HG03378 (cell line): ENCODE measurements around the gene SCUBE1.

ENCODE experiments used
- ATAC-seq: cut with Tn5 transposase; IDR thresholded peaks from one replicate; pipeline ENCODE4 v1.9.1; 2021; ENCODE audit warnings: mild to moderate bottlenecking, moderate library complexity; ENCODE audit not compliant: unreplicated experiment

SCUBE1 gene

DNA sequence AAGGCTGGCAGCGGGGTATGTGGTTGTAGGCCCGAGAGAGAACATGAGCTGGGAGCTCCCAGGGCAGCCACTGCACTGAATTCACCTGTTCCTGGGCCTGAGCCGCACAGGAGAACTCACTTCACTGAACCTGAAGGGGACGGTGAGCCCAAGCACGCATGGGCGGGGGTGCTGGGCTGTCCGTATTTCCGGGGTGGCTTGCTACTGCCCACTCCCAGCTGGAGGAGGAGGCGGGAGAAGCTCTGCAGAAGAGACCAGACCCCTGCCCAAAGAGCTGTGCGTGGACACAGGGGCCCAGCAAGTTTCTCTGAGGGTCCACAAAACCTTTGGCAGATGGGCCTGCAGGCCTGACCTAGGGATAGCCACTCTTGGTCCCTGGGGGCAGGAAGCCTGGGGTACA lies 161.1 kb downstream of the SCUBE1 start:
- no peak for ATAC-seq

DNA sequence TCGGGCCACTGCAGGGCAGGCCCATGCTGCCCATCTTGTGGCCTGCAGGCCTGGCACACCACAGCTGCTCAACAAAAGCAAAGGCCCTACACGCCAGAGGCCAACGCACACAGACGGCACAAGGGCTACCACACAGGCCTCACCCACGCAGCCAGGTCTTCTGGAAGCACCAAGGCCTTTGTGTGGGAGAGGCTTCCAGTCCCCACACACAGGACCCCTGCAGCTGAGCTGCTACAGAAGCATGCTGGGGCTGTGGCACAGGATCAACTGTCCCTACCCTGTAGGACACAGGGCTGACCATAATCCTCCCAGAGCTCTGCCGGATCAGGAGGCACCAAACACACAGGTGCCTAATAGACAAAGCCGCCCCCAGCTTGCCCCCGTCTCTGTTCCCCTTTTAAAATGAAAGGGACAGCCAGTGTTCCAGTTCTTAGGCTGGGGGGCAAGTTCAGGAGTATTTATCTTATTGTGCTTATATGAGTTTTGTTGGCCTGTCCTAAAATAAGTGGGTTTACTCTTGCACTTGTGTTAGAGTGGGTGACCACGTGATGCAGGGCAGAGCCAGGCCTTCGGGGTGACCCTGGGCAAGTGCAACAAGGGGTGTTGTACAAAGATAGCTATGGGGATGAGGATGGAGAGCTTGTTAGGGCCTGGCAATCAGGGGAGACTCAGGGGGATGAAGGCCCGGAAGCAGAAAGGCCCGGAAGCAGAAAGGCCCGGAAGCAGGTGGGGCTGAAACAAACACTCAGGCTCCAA lies 161.7 kb downstream of the SCUBE1 start:
- ATAC-seq, result no peak

DNA sequence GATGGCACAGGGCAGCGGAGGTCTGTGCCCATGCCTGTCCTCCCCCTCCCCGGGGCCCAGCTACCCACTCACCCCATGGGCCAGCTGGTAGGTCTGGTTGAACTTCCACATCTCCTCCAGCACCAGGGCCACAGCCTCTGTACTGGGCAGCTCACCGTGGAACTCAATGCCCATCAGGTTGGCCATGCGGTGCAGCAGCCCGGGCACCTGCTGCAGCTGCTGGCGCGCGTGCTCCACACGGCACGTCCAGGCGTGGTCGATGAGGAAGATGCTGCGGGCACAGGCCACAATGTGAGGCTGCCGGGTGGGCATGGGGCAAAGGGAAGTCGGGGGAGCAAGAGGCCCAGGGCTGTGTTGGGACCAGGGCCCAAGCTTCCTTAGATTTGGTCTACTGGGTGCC lies 162.5 kb downstream of the SCUBE1 start:
- ATAC-seq, result no peak

DNA sequence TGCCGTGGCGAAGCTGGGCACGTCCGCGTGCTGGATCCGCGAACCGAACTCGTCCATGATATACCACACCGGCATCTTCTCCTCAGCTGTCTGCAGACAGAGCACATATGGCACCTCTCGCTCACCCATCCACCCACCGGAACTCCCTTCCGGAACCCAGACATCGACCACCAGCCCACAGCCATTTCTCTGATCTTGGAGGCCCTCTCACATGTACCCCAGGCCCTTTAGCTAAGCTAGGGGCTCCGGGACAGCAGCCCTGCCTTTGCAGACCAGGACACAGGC lies 163.3 kb downstream of the SCUBE1 start:
- ATAC-seq, result no peak

DNA sequence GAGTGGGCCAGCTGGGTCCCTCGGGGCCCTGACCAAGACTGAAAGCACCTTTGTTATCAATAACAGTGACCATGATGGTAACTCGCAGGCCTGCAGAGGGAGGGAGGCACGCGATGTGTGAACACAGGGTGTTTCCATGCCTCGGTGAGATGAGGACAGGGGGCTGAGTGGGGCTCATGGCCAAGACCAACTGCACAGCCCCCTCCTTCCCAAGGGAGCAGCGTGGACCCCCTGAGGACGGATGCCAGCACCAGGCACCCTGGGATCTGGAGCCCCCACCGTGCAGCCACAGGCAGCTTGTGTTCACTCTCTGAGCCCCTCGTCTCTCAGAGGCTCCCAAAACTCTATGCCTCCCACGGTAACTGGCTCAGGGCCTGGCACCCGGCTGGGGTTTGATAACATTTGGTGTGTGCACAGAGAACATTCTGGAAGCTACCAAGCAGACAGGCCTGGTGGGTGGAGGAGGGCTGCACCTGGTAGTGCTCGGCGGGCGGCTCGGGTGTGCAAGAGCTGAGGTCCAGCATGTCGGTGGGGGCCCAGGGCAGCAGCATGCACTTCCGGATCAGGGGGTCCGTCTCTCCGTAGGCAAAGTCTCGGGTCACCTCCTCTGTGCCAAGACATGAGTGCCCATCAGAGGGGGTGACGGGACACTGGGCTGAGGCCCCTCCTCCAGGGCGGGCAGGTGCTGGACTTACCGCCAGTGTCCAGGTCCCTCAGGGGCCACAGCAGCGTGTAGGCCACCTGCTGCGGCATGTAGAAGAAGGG lies 163.8 kb downstream of the SCUBE1 start:
- ATAC-seq, result no peak

DNA sequence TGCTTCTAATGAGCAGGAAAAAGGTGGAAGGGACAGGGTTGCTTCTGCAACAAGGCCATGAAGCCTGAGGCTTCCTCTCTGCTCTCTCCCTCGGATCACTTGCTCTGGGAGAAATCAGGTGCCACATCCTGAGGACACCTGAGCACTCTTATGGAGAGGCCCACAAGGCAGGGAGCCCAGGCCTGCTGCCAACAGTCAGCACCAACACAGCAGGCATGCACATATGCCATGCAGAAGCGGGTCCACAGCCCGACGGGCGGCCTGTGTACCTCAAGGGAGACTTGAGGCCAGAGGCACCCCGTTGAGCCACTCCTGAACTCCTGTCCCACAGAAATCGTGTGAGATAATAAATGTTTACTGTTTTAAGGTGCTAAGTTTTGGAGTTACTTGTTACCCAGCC lies 165.7 kb downstream of the SCUBE1 start:
- no peak for ATAC-seq

DNA sequence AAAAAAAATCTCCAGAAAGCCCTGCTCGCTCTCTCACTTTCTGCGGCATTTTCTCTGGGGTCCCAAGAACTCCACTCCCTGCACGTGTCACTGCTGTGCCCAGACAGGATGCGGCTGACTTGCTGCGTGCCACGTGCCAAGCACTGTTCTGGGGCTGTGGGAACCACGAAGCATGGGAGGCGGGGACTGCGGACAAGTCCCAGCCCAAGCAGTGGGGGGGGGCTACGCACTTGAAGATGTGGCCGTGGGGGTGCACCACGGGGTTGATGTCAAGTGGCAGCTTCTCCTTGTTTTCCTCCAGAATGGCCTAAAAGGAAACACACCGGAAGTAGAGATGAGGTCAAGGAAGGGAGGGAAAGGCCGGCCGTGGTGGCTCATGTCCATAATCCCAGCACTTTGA lies 167.1 kb downstream of the SCUBE1 start:
- ATAC-seq, result no peak

DNA sequence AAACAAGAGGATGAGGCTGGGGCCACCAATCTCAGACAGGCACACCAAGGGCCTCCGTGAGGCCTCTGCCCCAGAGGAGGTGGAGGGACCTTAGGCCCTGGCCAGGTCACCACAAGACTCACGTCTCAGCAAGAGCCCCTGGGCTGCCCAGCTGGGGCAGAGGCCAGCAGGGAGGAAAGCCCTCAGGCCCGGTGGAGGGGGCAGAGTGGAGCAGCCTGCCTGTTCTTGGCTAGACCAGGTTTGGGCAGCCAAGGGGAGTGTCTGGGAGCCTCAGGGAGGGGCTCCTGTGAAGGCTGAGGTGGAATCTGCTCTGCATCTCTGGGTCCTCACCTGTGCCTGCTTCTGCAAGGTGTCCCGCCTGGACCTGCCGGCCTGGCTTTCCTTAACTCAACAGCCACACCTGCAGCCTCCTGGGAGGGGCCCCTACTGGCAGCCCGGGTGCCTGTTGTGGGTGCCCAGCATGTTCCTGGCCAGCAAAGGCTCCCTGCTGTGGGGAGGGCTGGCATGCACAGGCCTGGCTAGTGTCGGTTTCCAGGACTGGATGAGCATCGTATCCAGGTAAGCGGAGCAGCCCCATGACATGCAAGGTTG lies 168.1 kb downstream of the SCUBE1 start:
- ATAC-seq, result no peak

DNA sequence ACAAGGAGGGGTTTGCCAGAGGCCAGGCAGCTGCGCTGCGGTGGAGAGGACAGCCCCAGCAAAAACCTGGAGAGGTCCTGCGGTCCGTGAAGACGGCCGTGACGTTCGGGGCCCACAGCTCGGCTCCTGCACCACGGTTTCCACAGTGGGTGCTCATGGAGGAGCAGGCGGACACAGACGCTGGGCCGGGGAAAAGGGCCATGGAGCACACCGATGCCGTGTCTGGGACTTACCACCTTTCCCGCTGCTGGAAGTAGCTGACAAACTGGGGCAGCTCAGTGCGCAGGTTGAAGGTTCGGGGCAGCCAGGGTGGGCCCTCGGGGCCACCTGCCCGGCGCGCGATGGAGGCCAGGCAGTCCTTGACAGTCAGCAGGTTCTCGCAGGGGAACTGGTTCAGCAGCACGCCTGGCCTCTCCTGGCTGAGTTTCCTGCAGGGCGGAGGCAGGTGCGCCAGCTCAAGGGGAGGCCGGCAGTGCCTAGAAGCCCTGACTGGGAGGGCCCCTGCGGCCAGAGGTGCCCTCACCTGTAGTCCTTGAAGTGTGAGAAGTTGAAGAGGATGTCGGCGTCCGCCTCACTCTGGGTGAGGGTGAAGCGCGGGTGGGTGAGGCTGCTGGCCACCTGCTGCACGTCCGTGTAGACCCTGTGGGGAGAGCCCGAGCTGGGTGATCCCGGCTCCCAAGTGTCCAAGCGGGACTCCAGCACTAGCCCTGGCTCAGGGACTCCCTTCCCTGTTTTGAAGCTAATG lies 169.0 kb downstream of the SCUBE1 start:
- ATAC-seq, result no peak

DNA sequence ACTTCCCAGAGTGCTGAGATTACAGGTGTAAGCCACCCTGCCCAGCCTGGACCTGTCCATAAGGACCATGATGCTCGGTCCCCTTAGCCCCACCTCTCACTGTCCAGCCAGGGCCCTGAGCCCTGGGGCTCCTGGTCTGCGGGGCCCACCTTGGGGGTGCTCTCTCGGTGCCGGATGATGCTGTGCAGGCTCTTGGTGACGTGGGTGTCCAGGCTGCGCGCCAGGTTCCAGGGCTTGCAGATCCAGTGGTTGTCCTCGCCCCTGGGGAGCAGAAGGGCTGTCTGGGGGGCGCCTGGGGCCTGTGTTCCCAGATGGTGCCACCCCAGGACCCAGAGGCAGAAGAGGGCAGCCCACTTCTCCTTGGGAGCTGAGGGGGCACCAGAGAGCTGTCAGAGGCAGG lies 169.6 kb downstream of the SCUBE1 start:
- ATAC-seq, result no peak

DNA sequence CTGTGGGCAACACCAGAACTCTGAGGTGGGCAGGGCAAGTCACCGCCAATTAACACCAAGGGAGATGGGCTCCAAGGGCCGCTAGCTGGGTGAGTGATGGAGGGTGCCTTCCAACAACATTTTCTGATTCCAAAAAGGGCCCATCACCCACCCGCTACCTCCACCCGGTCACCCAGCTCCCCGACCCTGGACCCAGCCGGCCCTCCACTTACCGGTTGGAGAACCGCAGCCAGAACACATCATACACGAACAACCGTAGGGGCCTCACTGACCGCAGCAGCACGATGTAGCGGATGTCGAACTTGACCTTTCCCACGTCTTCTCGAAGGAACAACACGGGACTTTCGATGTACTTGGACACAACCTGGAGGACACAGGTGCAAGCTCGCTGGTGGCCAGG lies 171.0 kb downstream of the SCUBE1 start:
- ATAC-seq, result no peak

DNA sequence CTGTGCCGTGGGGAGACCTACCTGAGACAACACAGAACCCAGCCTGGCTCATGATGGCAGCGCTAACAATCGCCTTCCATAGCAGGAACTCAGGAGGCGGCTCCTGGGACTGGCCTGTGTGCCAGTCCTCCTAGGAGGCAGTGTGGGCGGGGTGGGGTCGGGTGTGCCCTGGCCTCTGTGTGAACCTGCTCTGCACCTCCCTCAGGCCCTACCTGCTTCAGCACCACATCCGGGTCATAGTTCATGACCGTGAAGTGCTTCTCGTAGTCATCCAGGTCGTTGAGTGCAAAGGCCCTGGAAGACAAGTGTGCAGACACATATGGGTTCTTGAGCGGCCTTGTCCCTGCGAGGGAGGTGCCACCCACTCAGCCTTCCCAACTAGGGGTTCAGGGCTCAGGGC lies 171.6 kb downstream of the SCUBE1 start:
- no peak for ATAC-seq

DNA sequence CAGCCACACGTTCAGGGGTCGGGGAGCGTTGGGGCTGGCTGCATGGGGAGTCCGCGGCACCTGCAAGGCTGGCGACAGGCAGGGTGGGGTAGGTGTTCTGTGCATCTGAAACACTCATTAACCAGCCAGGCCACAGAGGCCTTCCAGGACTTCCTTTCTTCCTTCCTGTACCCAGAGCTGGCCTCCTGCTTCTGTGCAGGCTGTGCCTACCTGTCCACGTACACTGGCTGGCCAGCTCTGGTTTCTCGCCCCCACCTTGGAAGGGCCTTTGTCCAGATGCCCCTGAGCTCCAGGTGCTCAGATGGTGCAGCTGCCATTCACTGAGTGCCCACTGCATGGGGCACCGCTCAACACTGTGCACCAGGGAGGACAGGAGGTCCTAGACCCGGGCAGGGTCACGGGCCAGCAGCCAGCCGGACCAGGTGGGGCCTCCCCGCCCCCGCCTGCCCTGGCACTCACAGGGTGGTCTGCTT lies 172.1 kb downstream of the SCUBE1 start:
- ATAC-seq, result no peak

DNA sequence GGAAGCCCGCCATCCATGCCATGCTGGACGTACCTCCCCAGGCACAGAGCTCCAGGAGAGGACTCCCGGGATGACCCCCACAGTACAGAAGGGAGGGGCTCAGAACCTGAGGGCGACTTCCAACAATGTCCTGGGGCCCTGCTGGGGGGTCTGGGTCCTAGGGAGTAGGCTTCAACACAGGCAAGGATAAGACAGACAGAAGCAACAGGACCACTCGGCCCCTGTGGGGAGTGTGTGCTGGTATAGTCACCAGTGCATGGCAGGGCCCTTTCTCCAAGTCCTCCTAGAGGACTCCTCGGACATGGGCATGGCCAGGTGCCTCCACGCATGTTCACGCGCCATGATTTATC lies 173.1 kb downstream of the SCUBE1 start:
- ATAC-seq, result no peak

DNA sequence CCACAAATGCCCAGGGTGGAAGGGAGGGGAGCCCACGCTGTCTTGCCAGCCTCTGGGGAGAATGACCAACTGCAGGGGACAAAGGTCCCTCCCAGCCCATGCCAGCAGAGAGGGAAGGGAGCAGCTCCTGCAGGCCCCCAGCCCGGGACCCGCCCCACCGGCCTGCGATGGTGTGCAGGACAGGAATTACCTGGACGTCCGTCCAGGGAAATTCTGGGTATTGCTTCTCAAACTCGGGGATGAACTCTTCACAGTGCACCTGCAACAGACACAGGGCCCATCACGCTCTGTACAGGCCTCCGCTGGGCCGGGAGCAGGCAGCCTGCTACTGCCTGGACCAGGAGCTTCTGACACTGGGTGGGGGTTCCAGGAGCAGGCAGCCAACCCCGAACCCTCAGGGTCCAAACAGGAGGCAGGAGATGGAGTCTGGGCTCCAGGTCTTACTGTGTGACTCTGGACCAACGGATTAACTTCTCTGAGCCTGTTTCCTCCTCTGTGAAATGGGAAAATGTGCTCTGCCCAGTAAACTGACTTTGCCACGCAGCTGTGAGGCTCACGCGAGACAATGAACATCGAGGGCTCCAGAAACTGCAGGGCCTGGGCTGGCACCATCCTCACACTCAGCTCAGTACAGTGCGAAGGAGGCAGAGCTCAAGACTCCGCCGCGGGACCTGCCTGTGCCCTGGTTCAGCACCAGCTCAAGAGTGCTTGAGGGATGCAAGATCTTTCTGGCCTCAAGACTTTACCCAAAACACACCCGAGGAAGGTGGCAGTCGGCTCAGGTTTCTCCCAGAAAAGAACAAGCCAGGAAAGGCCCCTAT lies 173.7 kb downstream of the SCUBE1 start:
- no peak for ATAC-seq

DNA sequence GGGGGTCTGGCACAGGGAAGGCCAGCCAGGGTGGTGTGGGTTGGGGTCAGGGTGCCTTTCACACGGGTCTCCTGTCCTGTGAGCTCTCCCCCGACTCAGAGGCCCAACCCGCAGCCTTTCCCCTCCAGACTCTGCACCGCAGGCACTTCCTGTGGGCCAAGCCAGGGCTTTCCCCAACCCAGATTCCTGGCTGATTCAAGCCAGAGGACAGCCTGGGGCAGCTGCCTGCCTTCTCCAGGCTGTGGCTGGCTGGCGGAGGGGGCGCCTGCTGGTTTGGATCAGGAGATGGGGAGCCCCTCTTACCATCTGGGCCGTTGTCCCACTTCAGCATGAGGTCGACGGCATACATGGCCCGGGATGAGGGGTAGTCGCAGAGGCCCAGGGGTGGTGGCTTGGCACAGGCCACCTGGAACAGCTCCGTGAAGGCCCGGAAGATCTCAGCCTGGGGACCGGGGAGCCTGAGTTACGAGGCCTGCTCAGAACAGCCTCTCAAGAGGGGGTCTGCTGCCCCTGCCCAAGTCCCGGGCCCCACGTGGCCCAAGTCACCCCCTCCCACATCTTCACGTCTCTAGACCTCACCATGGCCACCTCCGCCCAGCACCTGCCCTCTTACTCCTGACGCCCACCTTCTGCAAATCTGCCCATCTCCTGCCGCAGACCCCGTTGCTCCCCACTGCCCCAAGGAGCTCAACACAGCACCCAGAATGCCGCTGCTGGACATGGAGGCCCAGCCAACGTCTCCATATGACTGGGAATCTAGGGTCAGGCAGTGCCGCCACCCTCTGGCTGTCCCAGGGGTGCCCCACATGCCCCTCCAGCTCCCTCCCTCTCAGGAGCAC lies 174.5 kb downstream of the SCUBE1 start:
- no peak for ATAC-seq

DNA sequence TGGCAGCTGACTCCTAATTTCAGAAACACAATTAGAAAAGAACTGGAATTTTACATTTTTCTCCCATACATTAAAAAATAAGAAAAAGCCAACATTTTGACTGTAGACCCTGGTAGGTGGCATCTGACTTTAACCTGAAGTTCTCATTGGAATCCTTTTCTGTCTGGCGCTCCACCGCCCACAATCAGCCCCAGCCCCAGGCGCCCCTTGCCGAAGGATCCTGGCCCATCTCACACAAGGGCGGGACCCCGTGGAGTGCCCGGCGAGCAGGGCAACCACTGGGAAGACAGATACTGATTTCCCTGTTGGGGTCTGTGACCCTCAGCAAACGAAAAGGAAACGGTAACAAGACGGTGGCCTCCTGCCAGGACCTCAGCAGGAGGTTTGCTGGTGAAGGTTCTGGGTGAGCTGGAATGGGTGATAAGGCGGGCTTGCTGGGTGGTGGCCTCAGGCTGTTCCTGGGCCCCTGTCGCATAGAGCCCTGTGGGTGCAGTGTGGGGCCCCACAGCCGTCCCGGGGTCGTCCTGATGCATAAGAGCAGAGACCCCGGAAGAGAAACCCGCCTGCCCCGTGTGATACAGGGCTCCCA lies 176.1 kb downstream of the SCUBE1 start:
- no peak for ATAC-seq

DNA sequence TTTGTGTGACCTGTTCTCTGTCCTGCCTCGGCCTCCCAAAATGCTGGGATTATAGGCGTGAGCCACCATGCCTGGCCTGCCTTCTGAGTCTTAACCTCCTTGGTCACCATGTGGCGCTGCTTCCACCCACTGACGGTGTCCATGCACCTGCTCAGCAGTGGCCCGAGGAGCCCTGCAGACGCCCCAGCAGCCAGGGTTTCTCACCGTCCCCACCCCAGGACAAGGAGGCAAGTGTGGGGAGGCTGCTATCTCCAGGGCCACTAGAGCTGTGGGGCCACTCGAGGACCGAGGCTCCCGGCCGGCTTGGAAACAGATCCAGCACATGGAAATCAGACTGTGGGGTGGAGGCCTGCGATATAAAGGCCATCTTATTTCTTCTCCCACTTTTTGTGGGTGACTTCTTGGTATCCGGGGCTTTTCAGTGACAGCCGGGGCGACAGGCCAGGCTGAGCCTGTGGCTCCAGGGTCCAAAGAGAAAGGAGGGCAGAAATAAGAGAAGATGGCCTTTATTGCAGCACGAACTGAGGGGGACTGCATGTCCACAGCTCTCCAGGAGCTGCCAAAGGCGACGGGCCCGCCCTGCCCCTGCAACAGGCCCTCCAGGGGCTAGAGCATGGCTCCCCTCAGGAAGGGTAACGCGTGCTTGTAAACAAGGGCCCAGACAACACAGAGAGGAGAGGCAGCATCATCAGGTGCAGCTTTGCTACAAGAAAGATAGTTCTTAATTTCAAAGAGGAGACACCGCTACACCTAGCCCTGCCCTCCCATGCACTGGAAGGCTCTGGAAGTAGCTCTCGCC lies 176.8 kb downstream of the SCUBE1 start:
- no peak for ATAC-seq

DNA sequence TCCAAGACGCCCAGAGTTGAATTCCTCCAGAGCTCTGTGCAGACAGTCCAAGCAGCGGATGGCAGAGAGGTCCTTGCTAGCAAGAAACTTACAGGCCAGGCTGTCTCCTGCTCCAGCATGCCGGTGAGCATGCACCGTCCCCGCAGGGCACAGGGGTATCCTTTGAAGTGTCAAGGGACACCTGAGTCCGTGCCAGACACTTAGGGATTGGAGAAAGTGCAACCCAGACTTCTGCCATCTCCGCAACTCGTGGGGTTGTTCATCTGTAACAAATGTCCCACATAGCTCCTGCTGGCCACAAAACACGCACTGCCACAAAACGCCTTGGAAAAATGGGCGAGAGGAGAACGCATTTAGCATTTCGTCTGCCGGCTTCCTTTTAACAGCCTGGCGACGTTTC lies 178.5 kb downstream of the SCUBE1 start:
- no peak for ATAC-seq
